CD4-positive, alpha-beta T cell treated with Interleukin-2 at 100 ng/mL for 4 hours (primary cell): ENCODE data around the gene AMIGO1.

Source experiments
- DNase-seq: peaks from one replicate; pipeline ENCODE4 v3.0.0-alpha.2; 2020; ENCODE audit warnings: low spot score

Gene AMIGO1, protein sequence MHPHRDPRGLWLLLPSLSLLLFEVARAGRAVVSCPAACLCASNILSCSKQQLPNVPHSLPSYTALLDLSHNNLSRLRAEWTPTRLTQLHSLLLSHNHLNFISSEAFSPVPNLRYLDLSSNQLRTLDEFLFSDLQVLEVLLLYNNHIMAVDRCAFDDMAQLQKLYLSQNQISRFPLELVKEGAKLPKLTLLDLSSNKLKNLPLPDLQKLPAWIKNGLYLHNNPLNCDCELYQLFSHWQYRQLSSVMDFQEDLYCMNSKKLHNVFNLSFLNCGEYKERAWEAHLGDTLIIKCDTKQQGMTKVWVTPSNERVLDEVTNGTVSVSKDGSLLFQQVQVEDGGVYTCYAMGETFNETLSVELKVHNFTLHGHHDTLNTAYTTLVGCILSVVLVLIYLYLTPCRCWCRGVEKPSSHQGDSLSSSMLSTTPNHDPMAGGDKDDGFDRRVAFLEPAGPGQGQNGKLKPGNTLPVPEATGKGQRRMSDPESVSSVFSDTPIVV

GRCh38 chr1:109509176-109510134 lies at the start of gene AMIGO1:
TSS of gene AMIGO1 (minus strand) at chr1:109509727. CDS start at chr1:109508912, 815 bp downstream.
- DNase-seq: peak; percentile 50

DNA sequence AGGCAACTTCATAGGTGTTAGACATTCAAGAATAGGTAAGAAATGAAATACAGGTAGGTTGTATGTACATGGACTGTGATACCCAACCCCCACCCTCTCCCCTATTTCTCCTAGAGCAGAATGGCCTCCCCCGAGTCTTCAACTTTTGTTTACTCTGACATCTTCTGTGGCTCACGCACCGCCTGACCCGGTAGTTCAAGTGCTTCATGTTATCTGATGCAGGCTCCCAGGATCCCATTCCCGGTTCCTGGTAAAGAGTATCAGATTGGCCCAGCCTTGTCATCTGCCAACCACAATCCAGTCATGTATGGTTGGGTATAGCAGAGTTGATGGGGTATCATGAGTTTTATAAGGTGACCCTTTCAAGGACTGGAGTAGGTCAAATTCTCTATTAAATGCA lies 48.0 kb upstream of the AMIGO1 start:
- no peak for DNase-seq

GRCh38 chr1:109556563-109556962 lies 47.0 kb upstream of the AMIGO1 start:
- no peak for DNase-seq

GRCh38 chr1:109548321-109549267 lies 39.1 kb upstream of the AMIGO1 start, which contains the start of gene GNAI3:
TSS of gene GNAI3 (plus strand) at chr1:109548615. CDS start at chr1:109548721, 106 bp downstream.
- peak; percentile 95 for DNase-seq

GRCh38 chr1:109547463-109548320 lies 38.2 kb upstream of the AMIGO1 start:
- DNase-seq: peak; percentile 2

DNA sequence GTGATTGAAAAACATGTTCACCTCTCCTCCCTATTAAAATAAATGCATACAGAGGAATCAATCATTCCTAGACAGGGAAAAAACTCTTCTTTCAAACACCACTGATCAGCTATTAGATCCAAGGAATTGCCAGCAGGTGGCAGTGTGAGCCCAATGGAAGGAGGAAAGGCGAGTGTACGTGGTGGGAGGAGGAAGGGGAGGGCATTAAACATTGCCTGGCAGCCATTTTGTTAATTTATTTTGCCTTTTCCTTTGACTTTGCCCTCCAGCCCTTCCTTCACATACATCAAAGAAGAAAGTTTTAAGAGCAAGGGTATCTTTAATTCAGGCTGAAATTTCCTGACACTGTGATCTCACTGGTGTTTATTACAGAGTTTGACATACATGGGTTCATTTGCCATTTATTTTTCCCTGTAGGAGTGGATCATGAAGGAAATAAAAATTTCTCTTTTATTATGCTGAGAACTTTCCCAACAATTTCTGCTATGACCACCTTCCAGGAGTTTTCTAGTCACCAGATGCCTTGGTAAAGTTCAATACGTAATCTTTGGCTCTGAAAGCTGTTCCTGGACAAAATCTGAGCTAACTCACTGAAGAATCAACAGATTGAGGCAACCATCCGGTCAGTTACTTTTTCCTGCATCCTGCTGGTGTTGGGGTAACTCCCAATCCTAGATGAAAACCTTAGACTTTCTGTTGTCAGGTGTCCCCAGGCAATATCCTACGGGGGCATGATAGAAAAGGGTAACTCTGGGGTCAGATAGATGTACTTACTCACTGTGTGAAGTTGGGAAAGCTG lies 37.0 kb upstream of the AMIGO1 start:
- DNase-seq: peak; percentile 92

- no peak for DNase-seq
Measured at GRCh38 chr1:109543988-109544735, 34.6 kb upstream of the AMIGO1 start.

- no peak for DNase-seq
Measured at GRCh38 chr1:109543283-109543987, 33.9 kb upstream of the AMIGO1 start.

GRCh38 chr1:109542657-109543056 lies 33.1 kb upstream of the AMIGO1 start:
- no peak for DNase-seq

DNA sequence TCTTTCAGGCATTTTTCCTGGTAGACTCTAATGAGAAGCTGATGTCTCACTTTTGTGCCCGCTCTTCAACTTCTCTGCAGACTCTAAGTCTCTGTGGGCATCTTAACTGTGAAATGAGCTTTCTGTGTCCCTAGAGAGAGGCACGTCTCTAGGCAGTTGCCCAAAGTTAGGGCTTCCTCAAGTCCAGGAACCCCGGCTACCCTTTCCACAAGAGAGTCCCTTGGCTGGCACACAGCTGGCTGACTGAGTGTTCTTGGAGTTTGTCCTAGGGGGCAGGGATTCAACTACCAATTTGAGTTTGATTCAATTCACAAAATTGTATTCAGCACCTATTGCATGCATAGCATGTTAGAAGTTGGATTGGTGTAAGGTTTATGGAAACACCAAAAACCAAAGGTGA lies 31.6 kb upstream of the AMIGO1 start:
- no peak for DNase-seq

- no peak for DNase-seq
Measured at GRCh38 chr1:109539676-109540075, 30.1 kb upstream of the AMIGO1 start, which contains the start of gene GPR61. TSS of gene GPR61 (plus strand) at chr1:109539872. CDS start at chr1:109543023, 3,151 bp downstream.

- DNase-seq: no peak
Measured at GRCh38 chr1:109538827-109539555, 29.5 kb upstream of the AMIGO1 start.

GRCh38 chr1:109537450-109538178 lies 28.1 kb upstream of the AMIGO1 start:
- no peak for DNase-seq

DNA sequence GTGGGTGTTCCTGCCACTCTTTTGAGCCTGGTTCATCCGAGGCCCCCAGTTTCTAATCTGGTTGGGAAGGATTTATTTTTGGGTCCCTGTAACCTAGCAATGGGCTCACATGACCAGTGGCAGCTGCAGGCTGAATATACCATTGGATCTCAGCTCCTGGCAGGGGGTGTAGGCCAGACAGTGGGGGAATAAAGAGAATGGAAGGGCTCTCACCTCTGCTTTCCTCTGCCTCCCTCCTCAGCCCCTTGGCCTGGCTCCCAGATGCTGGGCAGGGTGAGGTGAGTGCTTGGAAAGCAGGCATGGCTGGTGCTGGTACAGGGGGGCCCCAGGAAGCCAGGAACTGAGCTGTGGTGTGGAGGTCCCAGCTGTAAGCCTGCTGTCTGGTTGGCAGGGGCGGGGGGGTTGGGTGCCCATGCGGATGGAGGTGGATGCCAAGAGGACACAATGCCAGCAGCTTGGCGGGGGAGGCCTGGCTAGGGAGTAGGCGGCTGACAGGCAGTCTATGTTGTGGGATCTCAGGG lies 26.5 kb upstream of the AMIGO1 start:
- DNase-seq: no peak

GRCh38 chr1:109535481-109535880 lies 26.0 kb upstream of the AMIGO1 start:
- DNase-seq: no peak

GRCh38 chr1:109534307-109534858 lies 24.9 kb upstream of the AMIGO1 start:
- DNase-seq: no peak
